Fibroblast of villous mesenchyme (primary cell): Measurements from ENCODE around the gene MORC2. TPM values are rescaled to one million over a fixed set of nuclear protein-coding genes. Genes with fewer than 3 reads are reported as not detected.

Source experiments
- DNase-seq: peaks from one replicate; pipeline ENCODE4 v3.0.0-alpha.2; 2010; ENCODE audit warnings: low read depth
- H3K4me3 ChIP-seq: 2 replicates; pipeline ENCODE4 v1.5.1; 2011; ENCODE audit warnings: low read depth, mild to moderate bottlenecking, low read length
- total RNA-seq: library from RNA; depleted of rRNA; stranded (reverse); fragments of >200 nt; gene quantifications from 2 replicates; pipeline ENCODE4 v1.2.3, GENCODE V29; 2012
- TF ChIP-seq, protein P1 (sequence below): IDR thresholded peaks from 2 replicates; pipeline ENCODE4 v1.5.1; 2012; ENCODE audit warnings: low read depth, mild to moderate bottlenecking, low read length; ENCODE audit not compliant: insufficient read depth

Gene MORC2
- total RNA-seq, 1 donor: 24.2 TPM

DNA sequence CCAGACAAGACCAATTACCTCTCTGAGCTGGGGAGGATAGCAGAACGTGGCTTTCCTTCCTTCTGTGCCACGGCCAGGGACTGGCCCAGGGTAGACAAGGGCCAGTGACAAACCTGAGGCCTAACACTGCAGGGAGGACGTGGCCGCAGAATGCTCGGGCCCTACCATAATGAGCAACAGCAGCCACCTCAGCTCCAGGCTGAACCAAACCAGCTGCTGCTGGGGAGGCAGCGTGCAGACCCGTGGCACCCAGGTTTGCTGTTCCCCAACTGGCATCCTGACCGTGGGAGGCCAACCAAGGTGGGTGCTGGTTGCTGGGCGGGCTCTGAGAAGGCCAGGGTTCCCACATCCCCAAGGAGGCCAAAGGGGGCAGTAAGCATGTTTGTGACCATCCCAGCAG lies 83.0 kb downstream of the MORC2 start:
- TF ChIP-seq, protein P1, sequence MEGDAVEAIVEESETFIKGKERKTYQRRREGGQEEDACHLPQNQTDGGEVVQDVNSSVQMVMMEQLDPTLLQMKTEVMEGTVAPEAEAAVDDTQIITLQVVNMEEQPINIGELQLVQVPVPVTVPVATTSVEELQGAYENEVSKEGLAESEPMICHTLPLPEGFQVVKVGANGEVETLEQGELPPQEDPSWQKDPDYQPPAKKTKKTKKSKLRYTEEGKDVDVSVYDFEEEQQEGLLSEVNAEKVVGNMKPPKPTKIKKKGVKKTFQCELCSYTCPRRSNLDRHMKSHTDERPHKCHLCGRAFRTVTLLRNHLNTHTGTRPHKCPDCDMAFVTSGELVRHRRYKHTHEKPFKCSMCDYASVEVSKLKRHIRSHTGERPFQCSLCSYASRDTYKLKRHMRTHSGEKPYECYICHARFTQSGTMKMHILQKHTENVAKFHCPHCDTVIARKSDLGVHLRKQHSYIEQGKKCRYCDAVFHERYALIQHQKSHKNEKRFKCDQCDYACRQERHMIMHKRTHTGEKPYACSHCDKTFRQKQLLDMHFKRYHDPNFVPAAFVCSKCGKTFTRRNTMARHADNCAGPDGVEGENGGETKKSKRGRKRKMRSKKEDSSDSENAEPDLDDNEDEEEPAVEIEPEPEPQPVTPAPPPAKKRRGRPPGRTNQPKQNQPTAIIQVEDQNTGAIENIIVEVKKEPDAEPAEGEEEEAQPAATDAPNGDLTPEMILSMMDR: no peak
- DNase-seq: no peak
- H3K4me3 ChIP-seq: no peak overlapping the region

DNA sequence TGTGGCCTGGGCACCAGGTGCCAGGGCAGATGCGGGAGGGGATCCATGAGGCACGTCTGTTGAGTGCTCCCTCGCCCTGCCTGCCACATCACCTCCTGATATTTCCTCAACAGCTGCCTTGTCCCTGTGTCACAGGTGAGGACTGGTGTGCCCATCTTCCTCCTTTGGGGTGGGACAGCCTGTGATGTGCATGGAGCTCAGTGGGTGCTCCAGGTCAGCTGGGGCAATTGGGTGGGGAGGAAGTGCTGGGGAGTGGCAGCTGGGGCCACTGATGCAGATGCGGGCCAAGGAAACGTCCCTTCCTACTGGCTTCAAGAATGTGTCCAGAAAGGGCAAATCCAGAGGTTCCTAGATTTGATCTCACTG lies 83.6 kb downstream of the MORC2 start:
- DNase-seq: no peak
- TF ChIP-seq, protein P1: no peak
- H3K4me3 ChIP-seq: no peak overlapping the region

DNA sequence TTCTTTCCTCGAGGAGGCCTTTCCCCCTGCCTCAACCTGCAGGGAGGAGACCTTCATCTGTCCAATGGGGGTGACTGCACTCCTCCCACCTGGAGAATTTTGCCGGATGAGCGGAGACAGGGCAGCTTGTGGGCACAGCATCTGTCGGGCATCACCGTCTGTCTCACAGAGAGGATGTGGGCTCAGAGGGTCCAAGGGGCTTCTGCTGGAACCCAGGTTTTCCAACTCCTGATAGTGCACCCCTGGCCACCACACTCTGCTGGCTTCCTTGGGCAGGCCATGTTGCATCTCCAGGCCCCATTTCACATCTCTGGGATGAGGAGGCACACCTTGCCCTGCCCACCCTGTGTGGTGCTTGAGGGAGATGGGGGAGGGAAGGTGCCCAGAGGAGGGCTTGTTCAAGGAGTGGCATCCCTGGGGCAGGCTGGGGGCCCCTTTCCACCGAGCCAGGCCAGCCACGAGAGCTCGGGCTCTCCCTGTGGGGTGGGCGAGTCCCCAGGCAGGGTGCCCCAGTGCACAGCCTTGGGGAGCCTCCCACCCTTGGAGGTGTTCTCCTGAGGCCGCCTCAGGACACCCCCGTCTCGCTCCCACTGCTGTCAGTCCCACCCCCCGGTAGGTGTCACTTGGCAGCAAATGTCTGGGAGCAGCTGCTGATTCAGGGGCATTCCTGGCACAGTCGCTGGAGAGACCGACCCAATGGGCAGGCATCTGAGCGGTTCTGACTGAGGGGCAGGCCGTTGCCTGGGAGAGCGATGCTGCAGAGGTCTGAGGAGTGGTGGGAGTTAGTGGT lies 84.2 kb downstream of the MORC2 start:
- TF ChIP-seq, protein P1: no peak
- no peak overlapping the region for H3K4me3 ChIP-seq
- no peak for DNase-seq

DNA sequence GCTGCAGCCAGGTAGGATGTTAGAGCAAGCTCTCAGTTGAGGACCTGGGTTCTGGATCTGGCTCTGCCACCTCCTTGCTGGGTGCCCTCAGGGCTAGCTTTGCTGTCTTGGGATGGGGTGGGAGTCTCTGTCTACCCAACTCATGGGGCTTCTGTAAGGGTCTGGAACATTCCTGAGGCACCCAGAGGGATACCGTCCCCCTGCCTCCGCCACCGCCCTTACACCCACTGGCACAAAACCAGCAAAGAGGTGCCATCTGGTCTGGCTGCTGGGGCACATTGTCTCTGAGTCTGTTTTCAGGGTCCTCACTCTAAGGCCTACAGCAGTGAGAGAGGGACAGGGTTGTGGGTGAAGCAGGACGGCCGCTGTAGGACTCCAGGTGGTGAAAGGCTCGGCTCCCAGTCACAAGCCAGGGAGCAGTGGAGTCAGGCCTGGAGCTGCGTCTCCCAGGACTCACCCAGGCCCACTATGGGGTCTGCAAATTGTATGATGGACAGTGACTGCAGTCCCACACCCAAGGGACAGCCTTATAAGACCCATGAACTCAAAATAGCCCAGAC lies 84.9 kb downstream of the MORC2 start:
- no peak overlapping the region for H3K4me3 ChIP-seq
- TF ChIP-seq, protein P1: no peak
- no peak for DNase-seq

DNA sequence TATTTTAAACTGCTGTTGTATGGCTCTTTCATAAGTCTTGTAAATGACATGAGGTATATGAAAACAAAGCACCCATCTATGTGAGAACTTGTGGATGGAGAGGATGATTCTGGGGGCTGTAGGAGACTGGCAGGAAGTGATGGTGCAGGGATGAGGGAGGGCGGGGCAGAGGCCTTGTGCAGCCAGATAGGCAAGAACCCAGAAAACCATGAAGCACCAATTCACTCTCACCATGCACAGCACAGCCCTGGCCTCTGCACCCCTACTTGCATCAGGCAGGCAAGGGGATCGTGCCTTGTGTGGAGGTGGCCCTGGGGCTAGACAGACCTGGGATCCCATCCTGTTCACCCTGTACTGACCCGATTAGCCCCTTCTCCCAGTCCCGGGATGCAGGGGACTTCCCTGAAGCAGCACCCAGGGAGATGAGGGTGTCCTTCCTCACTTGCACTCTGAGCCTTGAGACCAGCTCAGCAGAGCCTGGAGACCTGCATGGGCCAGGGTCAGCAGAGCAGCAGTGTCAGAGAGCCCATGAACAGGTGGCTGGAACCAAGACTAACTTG lies 85.5 kb downstream of the MORC2 start:
- DNase-seq: no peak
- TF ChIP-seq, protein P1: no peak

DNA sequence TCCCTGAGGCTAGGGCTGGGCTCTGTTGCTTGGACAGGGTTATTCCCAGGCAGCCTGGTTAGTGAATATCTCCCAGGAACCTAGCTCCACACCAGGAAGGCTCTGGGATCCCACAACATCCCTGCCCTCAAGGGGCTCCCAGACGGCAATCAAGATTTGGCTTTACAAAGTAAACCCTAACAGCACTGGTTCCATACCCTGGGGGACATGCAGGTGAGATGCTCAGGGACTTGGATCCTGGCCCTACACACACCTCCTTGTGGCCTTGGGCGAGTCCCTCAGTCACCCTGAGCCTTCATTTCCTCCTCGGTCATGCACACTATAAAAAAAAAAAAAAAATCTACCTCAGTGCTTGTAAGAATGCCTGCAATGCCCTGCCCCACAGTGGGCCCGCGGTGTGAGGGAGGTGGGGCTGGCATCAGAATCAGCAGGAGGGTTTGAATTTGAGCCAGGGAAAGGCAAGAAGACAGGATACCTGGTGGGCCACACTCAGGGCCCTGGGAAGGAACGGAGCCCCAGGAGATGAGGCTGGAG lies 86.3 kb downstream of the MORC2 start:
- no peak overlapping the region for H3K4me3 ChIP-seq
- TF ChIP-seq, protein P1: no peak
- no peak for DNase-seq

More for the DNA sequence above, 85.5 kb downstream of the MORC2 start:
- H3K4me3 ChIP-seq: no peak overlapping the region
